Measurements from ENCODE around the gene CACNG5. TPM values are rescaled to one million over a fixed set of nuclear protein-coding genes. Genes with fewer than 3 reads are reported as not detected.
A peak's percentile ranks its signal among the peaks of the same experiment; 100 is the strongest.
"Not testable (repeated sequence)": the region's sequence is repeated elsewhere in the genome, so short reads cannot be mapped to it uniquely, and the experiment has no call there.

The CACNG5 gene
- total RNA-seq, 1 donor from 2014 or later: not detected

GRCh38 chr17:66897141-66897540 lies 62.2 kb downstream of the CACNG5 start:
- ATAC-seq (no peak), DNase-seq (no peak)
- intact Hi-C loops (cut with micrococcal nuclease): no loop called here

- intact Hi-C loops (cut with micrococcal nuclease): no loop called here
- ATAC-seq (no peak), DNase-seq (no peak)
These were observed 63.6 kb downstream of the CACNG5 start for GRCh38 chr17:66898536-66898935.

- DNase-seq: no peak
- intact Hi-C loops (cut with micrococcal nuclease): no loop called here
- ATAC-seq: no peak
These were observed 65.5 kb downstream of the CACNG5 start for GRCh38 chr17:66900126-66901010.

GRCh38 chr17:66903296-66903695 lies 68.4 kb downstream of the CACNG5 start:
- intact Hi-C loops (cut with micrococcal nuclease); ATAC-seq; DNase-seq: not testable (repeated sequence)

- intact Hi-C loops (cut with micrococcal nuclease): no loop called here
- DNase-seq (no peak), ATAC-seq (no peak)
These were observed 68.9 kb downstream of the CACNG5 start for GRCh38 chr17:66903781-66904180.

GRCh38 chr17:66904760-66905624 lies 70.1 kb downstream of the CACNG5 start:
- peak; percentile 38 for DNase-seq
- peak; percentile 72 for ATAC-seq
- intact Hi-C loops (cut with micrococcal nuclease): loop anchor here (5.0 kb wide), 1 partner anchor 183 kb away; no protein-coding TSS in a partner anchor

GRCh38 chr17:66906321-66907278 lies 71.7 kb downstream of the CACNG5 start:
- ATAC-seq (peak; percentile 45), DNase-seq (peak; percentile 84)
- intact Hi-C loops (cut with micrococcal nuclease): loop anchor here (5.0 kb wide), 1 partner anchor 184 kb away; no protein-coding TSS in a partner anchor

- ATAC-seq (no peak), DNase-seq (no peak)
- intact Hi-C loops (cut with micrococcal nuclease): loop anchor here (5.0 kb wide), 1 partner anchor 188 kb away; no protein-coding TSS in a partner anchor
These were observed 75.0 kb downstream of the CACNG5 start for GRCh38 chr17:66909804-66910373.

- DNase-seq (no peak), ATAC-seq (no peak)
- intact Hi-C loops (cut with micrococcal nuclease): no loop called here
These were observed 75.9 kb downstream of the CACNG5 start for GRCh38 chr17:66910651-66911285.

GRCh38 chr17:66915204-66915611 lies 80.3 kb downstream of the CACNG5 start:
- ATAC-seq (peak; percentile 34), DNase-seq (no peak)
- intact Hi-C loops (cut with micrococcal nuclease): no loop called here

GRCh38 chr17:66915792-66916191 lies 80.9 kb downstream of the CACNG5 start:
- intact Hi-C loops (cut with micrococcal nuclease): no loop called here
- no peak for ATAC-seq
- DNase-seq: no peak

GRCh38 chr17:66916946-66917345 lies 82.0 kb downstream of the CACNG5 start:
- DNase-seq: no peak
- ATAC-seq: no peak
- intact Hi-C loops (cut with micrococcal nuclease): no loop called here

- intact Hi-C loops (cut with micrococcal nuclease): no loop called here
- DNase-seq (no peak), ATAC-seq (no peak)
These were observed 84.0 kb downstream of the CACNG5 start for GRCh38 chr17:66918896-66919295.

GRCh38 chr17:66920435-66920834 lies 85.5 kb downstream of the CACNG5 start:
- intact Hi-C loops (cut with micrococcal nuclease): no loop called here
- DNase-seq (no peak), ATAC-seq (no peak)

- no peak for DNase-seq
- intact Hi-C loops (cut with micrococcal nuclease): no loop called here
- no peak for ATAC-seq
These were observed 86.0 kb downstream of the CACNG5 start for GRCh38 chr17:66920950-66921349.

- no peak for ATAC-seq
- DNase-seq: no peak
- intact Hi-C loops (cut with micrococcal nuclease): no loop called here
These were observed 89.0 kb downstream of the CACNG5 start for GRCh38 chr17:66923886-66924285.

- no peak for DNase-seq
- ATAC-seq: no peak
- intact Hi-C loops (cut with micrococcal nuclease): no loop called here
These were observed 91.0 kb downstream of the CACNG5 start for GRCh38 chr17:66925811-66926500.

Data from left ventricle myocardium superior (tissue), 1 donor.